Activated T-cell treated with anti-CD3 and anti-CD28 coated beads, Interleukin-2, amount 50 U/mL, for 4 hours (primary cell): ENCODE data around the gene FLNB. TPM values are rescaled to one million over a fixed set of nuclear protein-coding genes. Genes with fewer than 3 reads are reported as not detected.
A peak's percentile ranks its signal among the peaks of the same experiment; 100 is the strongest.
"Not testable (repeated sequence)": the region's sequence is repeated elsewhere in the genome, so short reads cannot be mapped to it uniquely, and the experiment has no call there.

Experiments
- ATAC-seq, 2 donors: fragments of 200-7000 bp; cut with Tn5 transposase; one replicate each; pipeline ENCODE4 v1.10.0; 2021
- DNase-seq: peaks from one replicate; pipeline ENCODE4 v3.0.0-alpha.2; 2020
- H3K27me3 Mint-ChIP-seq: one replicate; pipeline ENCODE4 v1.8.0; 2021; ENCODE audit warnings: low read depth, mixed read lengths
- H3K36me3 Mint-ChIP-seq: one replicate; pipeline ENCODE4 v1.8.0; 2022; ENCODE audit warnings: mixed read lengths; ENCODE audit not compliant: insufficient read depth
- H3K4me1 Mint-ChIP-seq: one replicate; pipeline ENCODE4 v1.8.0; 2021; ENCODE audit warnings: low read depth, mixed read lengths
- H3K4me3 Mint-ChIP-seq: one replicate; pipeline ENCODE4 v1.8.0; 2021; ENCODE audit warnings: mild to moderate bottlenecking, moderate library complexity, mixed read lengths
- H3K9me3 Mint-ChIP-seq: one replicate; pipeline ENCODE4 v1.8.0; 2021; ENCODE audit warnings: mixed read lengths
- total RNA-seq, 3 donors: library from RNA; stranded (reverse); gene quantifications; one replicate each; pipeline ENCODE4 v1.2.1, GENCODE V29; 2021

Gene FLNB
- total RNA-seq, 3 donors from 2014 or later: 16.4 to 23.4 (median 19.4) TPM

GRCh38 chr3:58039601-58040000 lies 31.4 kb downstream of the FLNB start:
- peaks cover 47% of the 10 kb centered on the region for H3K4me1 Mint-ChIP-seq

GRCh38 chr3:58041182-58041825 lies 33.1 kb downstream of the FLNB start:
- DNase-seq: no peak
- no peaks in the 10 kb centered on the region for H3K27me3 Mint-ChIP-seq
- H3K9me3 Mint-ChIP-seq: no peaks in the 10 kb centered on the region
- no peak overlapping the region for H3K4me3 Mint-ChIP-seq
- H3K4me1 Mint-ChIP-seq: peaks cover 38% of the 10 kb centered on the region
- peaks cover 4% of the 10 kb centered on the region for H3K36me3 Mint-ChIP-seq
- ATAC-seq: no peak

More at GRCh38 chr3:58039601-58040000, 31.4 kb downstream of the FLNB start:
- H3K27me3 Mint-ChIP-seq: no peaks in the 10 kb centered on the region
- no peaks in the 10 kb centered on the region for H3K9me3 Mint-ChIP-seq
- H3K36me3 Mint-ChIP-seq: peaks cover 1% of the 10 kb centered on the region
- ATAC-seq (no peak), DNase-seq (no peak)
- no peak overlapping the region for H3K4me3 Mint-ChIP-seq

- no peaks in the 10 kb centered on the region for H3K9me3 Mint-ChIP-seq
- H3K27me3 Mint-ChIP-seq: no peaks in the 10 kb centered on the region
- peak in 1 of 2 donors; percentile 10 for ATAC-seq
Observed at GRCh38 chr3:58041826-58042324, 33.7 kb downstream of the FLNB start.

GRCh38 chr3:58042947-58043707 lies 34.9 kb downstream of the FLNB start:
- DNase-seq (no peak), ATAC-seq (no peak)
- H3K36me3 Mint-ChIP-seq: peaks cover 5% of the 10 kb centered on the region
- H3K4me1 Mint-ChIP-seq: peaks cover 30% of the 10 kb centered on the region
- H3K27me3 Mint-ChIP-seq: no peaks in the 10 kb centered on the region
- no peaks in the 10 kb centered on the region for H3K9me3 Mint-ChIP-seq
- no peak overlapping the region for H3K4me3 Mint-ChIP-seq

More at GRCh38 chr3:58041826-58042324, 33.7 kb downstream of the FLNB start:
- no peak overlapping the region for H3K4me3 Mint-ChIP-seq
- peaks cover 38% of the 10 kb centered on the region for H3K4me1 Mint-ChIP-seq
- DNase-seq: no peak
- peaks cover 6% of the 10 kb centered on the region for H3K36me3 Mint-ChIP-seq

- peaks cover 5% of the 10 kb centered on the region for H3K36me3 Mint-ChIP-seq
- H3K9me3 Mint-ChIP-seq: no peaks in the 10 kb centered on the region
- H3K4me3 Mint-ChIP-seq: no peak overlapping the region
- H3K27me3 Mint-ChIP-seq: no peaks in the 10 kb centered on the region
- peaks cover 30% of the 10 kb centered on the region for H3K4me1 Mint-ChIP-seq
- ATAC-seq: no peak
- DNase-seq: no peak
Observed at GRCh38 chr3:58043933-58044332, 35.7 kb downstream of the FLNB start.

- peak; percentile 30 to 41 for ATAC-seq
- Mint-ChIP-seq H3K9me3 (no peaks in the 10 kb centered on the region), H3K36me3 (peaks cover 6% of the 10 kb centered on the region), H3K4me3 (no peak overlapping the region), H3K27me3 (no peaks in the 10 kb centered on the region), H3K4me1 (peaks cover 30% of the 10 kb centered on the region)
- no peak for DNase-seq
Observed at GRCh38 chr3:58044691-58045483, 36.7 kb downstream of the FLNB start.

- Mint-ChIP-seq H3K36me3 (peaks cover 6% of the 10 kb centered on the region), H3K4me1 (peaks cover 27% of the 10 kb centered on the region), H3K27me3 (no peaks in the 10 kb centered on the region), H3K4me3 (no peak overlapping the region), H3K9me3 (no peaks in the 10 kb centered on the region)
- no peak for ATAC-seq
- no peak for DNase-seq
Observed at GRCh38 chr3:58047826-58048225, 39.6 kb downstream of the FLNB start.

- no peak overlapping the region for H3K4me3 Mint-ChIP-seq
- peaks cover 6% of the 10 kb centered on the region for H3K36me3 Mint-ChIP-seq
- no peaks in the 10 kb centered on the region for H3K27me3 Mint-ChIP-seq
- no peak for DNase-seq
- peaks cover 27% of the 10 kb centered on the region for H3K4me1 Mint-ChIP-seq
- ATAC-seq: no peak
- no peaks in the 10 kb centered on the region for H3K9me3 Mint-ChIP-seq
Observed at GRCh38 chr3:58048301-58048700, 40.1 kb downstream of the FLNB start.

- Mint-ChIP-seq H3K4me1 (peaks cover 23% of the 10 kb centered on the region), H3K4me3 (no peak overlapping the region), H3K36me3 (peaks cover 6% of the 10 kb centered on the region), H3K9me3 (no peaks in the 10 kb centered on the region), H3K27me3 (no peaks in the 10 kb centered on the region)
- ATAC-seq: no peak
- no peak for DNase-seq
Observed at GRCh38 chr3:58049143-58049785, 41.0 kb downstream of the FLNB start.

- H3K27me3 Mint-ChIP-seq: no peaks in the 10 kb centered on the region
Observed at GRCh38 chr3:58051196-58051595, 43.0 kb downstream of the FLNB start.

GRCh38 chr3:58051658-58052261 lies 43.5 kb downstream of the FLNB start:
- not testable (repeated sequence) for DNase-seq, H3K9me3 Mint-ChIP-seq, H3K36me3 Mint-ChIP-seq, H3K27me3 Mint-ChIP-seq, ATAC-seq, H3K4me3 Mint-ChIP-seq
- H3K4me1 Mint-ChIP-seq: peaks cover 13% of the 10 kb centered on the region

More at GRCh38 chr3:58051196-58051595, 43.0 kb downstream of the FLNB start:
- H3K4me3 Mint-ChIP-seq: no peak overlapping the region
- H3K36me3 Mint-ChIP-seq: peaks cover 4% of the 10 kb centered on the region
- DNase-seq (no peak), ATAC-seq (no peak)
- no peaks in the 10 kb centered on the region for H3K9me3 Mint-ChIP-seq
- H3K4me1 Mint-ChIP-seq: peaks cover 15% of the 10 kb centered on the region

- peak; percentile 5 for DNase-seq
- peak; percentile 92 to 93 for ATAC-seq
- Mint-ChIP-seq H3K4me3 (no peak overlapping the region), H3K9me3 (no peaks in the 10 kb centered on the region), H3K36me3 (peaks cover 6% of the 10 kb centered on the region), H3K27me3 (no peaks in the 10 kb centered on the region), H3K4me1 (peaks cover 13% of the 10 kb centered on the region)
Observed at GRCh38 chr3:58052373-58053273, 44.4 kb downstream of the FLNB start.

GRCh38 chr3:58054652-58055051 lies 46.4 kb downstream of the FLNB start:
- no peaks in the 10 kb centered on the region for H3K9me3 Mint-ChIP-seq
- H3K4me3 Mint-ChIP-seq: no peak overlapping the region
- H3K36me3 Mint-ChIP-seq: peaks cover 7% of the 10 kb centered on the region
- H3K27me3 Mint-ChIP-seq: no peaks in the 10 kb centered on the region
- ATAC-seq (no peak), DNase-seq (no peak)
- peaks cover 13% of the 10 kb centered on the region for H3K4me1 Mint-ChIP-seq
